ENCODE data around the gene DENND10.
"Not testable (repeated sequence)": the region's sequence is repeated elsewhere in the genome, so short reads cannot be mapped to it uniquely, and the experiment has no call there.

Gene DENND10

DNA sequence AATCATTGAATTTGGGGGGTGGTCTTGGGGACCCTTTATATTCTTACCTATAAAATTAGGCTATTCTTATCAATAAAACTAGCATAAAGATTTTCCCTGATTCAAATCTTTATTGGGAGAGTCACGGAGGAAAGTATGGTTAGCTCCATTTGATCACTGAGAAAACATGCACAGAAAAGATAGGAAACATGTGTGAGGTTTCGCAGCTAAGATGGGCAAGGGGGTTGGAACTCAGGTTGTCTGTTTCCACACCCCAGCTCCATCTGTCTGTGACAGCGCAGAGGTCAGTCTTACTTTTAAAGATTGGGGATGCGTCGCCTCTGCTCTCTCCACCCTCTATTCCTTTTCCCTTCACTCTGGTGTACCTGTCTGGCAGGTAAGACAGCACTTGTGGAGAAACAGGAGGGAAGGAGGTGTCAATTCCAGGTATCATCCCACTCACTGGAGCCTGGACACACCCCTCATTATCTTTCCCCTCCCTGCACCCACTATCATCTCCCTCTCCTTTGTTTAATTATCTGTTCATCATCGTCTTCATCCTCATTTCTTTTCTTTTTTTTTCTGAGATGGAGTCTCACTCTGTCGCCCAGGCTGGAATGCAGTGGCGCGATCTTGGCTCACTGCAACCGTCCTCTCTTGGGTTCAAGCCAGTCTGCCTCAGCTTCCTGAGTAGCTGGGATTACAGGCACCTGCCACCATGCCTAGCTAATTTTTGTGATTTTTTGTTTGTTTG is 2.4 kb upstream of the DENND10 start:
- H3K27me3 ChIP-seq (ENCODE audit: control insufficient read depth in 1 of 2, insufficient read depth in 2 of 2, low read length in 2 of 2): no peaks in the 10 kb centered on the region
- H3K36me3 ChIP-seq (ENCODE audit: insufficient read depth, low read length): no peaks in the 10 kb centered on the region
- H3K4me1 ChIP-seq (ENCODE audit: insufficient read depth, low read length): peaks cover 8% of the 10 kb centered on the region
- H3K4me3 ChIP-seq (ENCODE audit: low read depth in 1 of 2, low read length in 2 of 2): no peak overlapping the region
- no peak overlapping the region for H3K27ac ChIP-seq (ENCODE audit: low read depth, low read length)
- no peaks in the 10 kb centered on the region for H3K9me3 ChIP-seq (ENCODE audit: low read length)
- no peak overlapping the region for H3K9ac ChIP-seq (ENCODE audit: low read length)

DNA sequence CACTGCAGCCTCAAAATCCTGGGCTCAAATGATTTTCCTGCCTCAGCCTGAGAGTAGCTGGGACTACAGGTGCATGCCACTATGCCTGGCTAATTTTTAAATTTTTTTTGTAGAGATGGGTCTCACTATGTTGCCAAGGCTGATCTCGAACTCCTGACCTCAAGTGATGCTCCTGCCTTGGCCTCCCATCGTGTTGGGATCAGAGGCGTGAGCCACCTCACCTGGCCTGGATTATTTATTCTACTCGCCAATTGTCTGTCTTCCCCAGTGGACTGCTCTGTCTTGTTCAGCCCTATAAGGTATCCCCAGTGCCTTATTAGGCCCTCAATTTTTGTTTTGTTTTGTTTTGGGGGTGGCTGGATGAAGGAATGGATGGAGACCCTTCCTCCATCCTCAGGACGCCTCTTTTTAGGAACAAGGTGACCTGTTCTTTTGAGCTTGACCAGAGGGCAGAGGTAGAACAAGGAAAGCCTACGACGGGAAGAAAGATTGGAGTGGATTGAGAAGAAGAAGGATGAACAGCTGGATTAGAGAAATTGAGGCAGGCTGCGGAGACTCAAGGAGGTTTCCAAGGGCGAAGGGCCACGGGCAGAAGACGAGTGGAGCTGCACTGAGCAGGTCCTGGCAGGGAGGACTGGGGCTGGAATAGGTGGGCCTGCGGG is 541 bp upstream of the DENND10 start:
- H3K4me1 ChIP-seq (ENCODE audit: insufficient read depth, low read length): peaks cover 8% of the 10 kb centered on the region
- H3K9ac ChIP-seq (ENCODE audit: low read length): no peak overlapping the region
- H3K27ac ChIP-seq (ENCODE audit: low read depth, low read length): peak overlapping the region; percentile 32
- no peak overlapping the region for H3K4me3 ChIP-seq (ENCODE audit: low read depth in 1 of 2, low read length in 2 of 2)
- no peaks in the 10 kb centered on the region for H3K9me3 ChIP-seq (ENCODE audit: low read length)
- H3K36me3 ChIP-seq (ENCODE audit: insufficient read depth, low read length): peaks cover 4% of the 10 kb centered on the region
- no peaks in the 10 kb centered on the region for H3K27me3 ChIP-seq (ENCODE audit: control insufficient read depth in 1 of 2, insufficient read depth in 2 of 2, low read length in 2 of 2)

GRCh38 chr10:119104654-119105015 is 722 bp downstream of the DENND10 start:
- Histone ChIP-seq H3K9me3 (ENCODE audit: low read length) (no peaks in the 10 kb centered on the region), H3K4me1 (ENCODE audit: insufficient read depth, low read length) (peaks cover 8% of the 10 kb centered on the region), H3K9ac (ENCODE audit: low read length) (no peak overlapping the region), H3K27ac (ENCODE audit: low read depth, low read length) (no peak overlapping the region), H3K4me3 (ENCODE audit: low read depth in 1 of 2, low read length in 2 of 2) (peak overlapping the region; percentile 55 to 61), H3K36me3 (ENCODE audit: insufficient read depth, low read length) (peaks cover 4% of the 10 kb centered on the region), H3K27me3 (ENCODE audit: control insufficient read depth in 1 of 2, insufficient read depth in 2 of 2, low read length in 2 of 2) (no peaks in the 10 kb centered on the region)

- no peak overlapping the region for H3K27ac ChIP-seq (ENCODE audit: low read depth, low read length)
- H3K27me3 ChIP-seq (ENCODE audit: control insufficient read depth in 1 of 2, insufficient read depth in 2 of 2, low read length in 2 of 2): no peaks in the 10 kb centered on the region
- no peaks in the 10 kb centered on the region for H3K9me3 ChIP-seq (ENCODE audit: low read length)
- peaks cover 8% of the 10 kb centered on the region for H3K4me1 ChIP-seq (ENCODE audit: insufficient read depth, low read length)
- H3K36me3 ChIP-seq (ENCODE audit: insufficient read depth, low read length): peaks cover 9% of the 10 kb centered on the region
- H3K9ac ChIP-seq (ENCODE audit: low read length): no peak overlapping the region
- H3K4me3 ChIP-seq (ENCODE audit: low read depth in 1 of 2, low read length in 2 of 2): peak overlapping the region; percentile 55 to 61
These were observed 1.2 kb downstream of the DENND10 start for GRCh38 chr10:119105155-119105554.

DNA sequence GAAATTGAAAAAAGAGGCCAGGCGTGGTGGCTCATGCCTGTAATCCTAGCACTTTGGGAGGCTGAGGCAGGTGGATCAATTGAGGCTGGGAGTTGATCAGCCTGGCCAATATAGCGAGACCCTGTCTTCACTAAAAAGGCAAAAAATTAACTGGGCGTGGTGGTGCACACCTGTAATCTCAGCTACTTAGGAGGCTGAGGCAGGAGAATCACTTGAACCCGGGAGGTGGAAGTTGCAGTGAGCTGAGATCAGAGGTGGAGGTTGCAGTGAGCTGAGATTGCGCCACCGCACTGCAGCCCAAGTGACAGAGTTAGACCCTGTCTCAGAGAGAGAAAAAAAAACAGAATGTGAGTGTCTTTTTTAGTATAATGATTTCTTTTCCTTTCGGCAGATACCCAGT is 2.0 kb downstream of the DENND10 start:
- peaks cover 12% of the 10 kb centered on the region for H3K36me3 ChIP-seq (ENCODE audit: insufficient read depth, low read length)
- H3K4me3 ChIP-seq (ENCODE audit: low read depth in 1 of 2, low read length in 2 of 2); H3K9me3 ChIP-seq (ENCODE audit: low read length); H3K27me3 ChIP-seq (ENCODE audit: control insufficient read depth in 1 of 2, insufficient read depth in 2 of 2, low read length in 2 of 2); H3K9ac ChIP-seq (ENCODE audit: low read length); H3K27ac ChIP-seq (ENCODE audit: low read depth, low read length); H3K4me1 ChIP-seq (ENCODE audit: insufficient read depth, low read length): not testable (repeated sequence)

- not testable (repeated sequence) for H3K9me3 ChIP-seq (ENCODE audit: low read length); H3K27me3 ChIP-seq (ENCODE audit: control insufficient read depth in 1 of 2, insufficient read depth in 2 of 2, low read length in 2 of 2); H3K27ac ChIP-seq (ENCODE audit: low read depth, low read length); H3K4me3 ChIP-seq (ENCODE audit: low read depth in 1 of 2, low read length in 2 of 2); H3K4me1 ChIP-seq (ENCODE audit: insufficient read depth, low read length); H3K9ac ChIP-seq (ENCODE audit: low read length)
- H3K36me3 ChIP-seq (ENCODE audit: insufficient read depth, low read length): peaks cover 17% of the 10 kb centered on the region
These were observed 3.2 kb downstream of the DENND10 start for GRCh38 chr10:119107106-119107505.

DNA sequence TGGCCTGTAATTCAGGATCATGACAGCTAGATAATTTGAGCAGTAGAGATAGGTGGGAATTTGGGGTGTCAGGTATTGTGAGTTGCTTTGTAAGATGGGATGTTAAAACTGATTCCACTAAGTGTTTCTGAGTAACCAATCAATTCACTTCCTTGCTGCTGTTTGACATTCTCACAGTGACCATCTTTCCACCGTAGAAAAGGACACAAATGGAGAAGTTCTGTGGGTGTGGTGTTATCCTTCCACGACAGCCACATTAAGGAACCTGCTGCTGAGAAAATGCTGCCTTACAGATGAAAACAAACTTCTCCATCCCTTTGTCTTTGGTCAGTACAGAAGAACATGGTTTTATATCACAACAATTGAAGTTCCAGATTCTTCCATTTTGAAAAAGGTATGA is 3.9 kb downstream of the DENND10 start:
- not testable (repeated sequence) for H3K9ac ChIP-seq (ENCODE audit: low read length); H3K4me3 ChIP-seq (ENCODE audit: low read depth in 1 of 2, low read length in 2 of 2); H3K9me3 ChIP-seq (ENCODE audit: low read length); H3K27ac ChIP-seq (ENCODE audit: low read depth, low read length); H3K4me1 ChIP-seq (ENCODE audit: insufficient read depth, low read length); H3K27me3 ChIP-seq (ENCODE audit: control insufficient read depth in 1 of 2, insufficient read depth in 2 of 2, low read length in 2 of 2)
- peaks cover 18% of the 10 kb centered on the region for H3K36me3 ChIP-seq (ENCODE audit: insufficient read depth, low read length)

DNA sequence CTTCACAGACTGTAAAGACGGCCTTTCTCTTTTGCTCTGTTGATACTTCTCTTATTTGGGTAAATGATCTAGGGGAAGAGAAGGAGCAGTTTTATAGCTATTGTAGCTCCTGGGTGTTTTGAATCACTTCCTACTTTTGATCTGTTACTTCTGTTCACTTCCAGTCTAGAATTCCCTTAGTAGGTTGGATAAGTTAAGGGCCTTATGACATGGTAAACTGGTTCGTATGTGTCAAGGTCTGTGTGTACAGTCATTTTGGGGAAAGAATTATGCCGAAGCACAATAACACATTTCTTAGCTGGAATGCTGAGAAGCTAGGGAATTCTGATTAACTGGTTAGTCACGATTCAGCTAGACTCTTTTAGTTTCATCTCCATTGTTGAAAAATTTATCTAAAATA is 8.1 kb downstream of the DENND10 start:
- no peaks in the 10 kb centered on the region for H3K27me3 ChIP-seq (ENCODE audit: control insufficient read depth in 1 of 2, insufficient read depth in 2 of 2, low read length in 2 of 2)
- no peak overlapping the region for H3K9ac ChIP-seq (ENCODE audit: low read length)
- H3K4me1 ChIP-seq (ENCODE audit: insufficient read depth, low read length): peaks cover 16% of the 10 kb centered on the region
- H3K36me3 ChIP-seq (ENCODE audit: insufficient read depth, low read length): peaks cover 23% of the 10 kb centered on the region
- no peak overlapping the region for H3K4me3 ChIP-seq (ENCODE audit: low read depth in 1 of 2, low read length in 2 of 2)
- H3K9me3 ChIP-seq (ENCODE audit: low read length): no peaks in the 10 kb centered on the region
- H3K27ac ChIP-seq (ENCODE audit: low read depth, low read length): no peak overlapping the region

DNA sequence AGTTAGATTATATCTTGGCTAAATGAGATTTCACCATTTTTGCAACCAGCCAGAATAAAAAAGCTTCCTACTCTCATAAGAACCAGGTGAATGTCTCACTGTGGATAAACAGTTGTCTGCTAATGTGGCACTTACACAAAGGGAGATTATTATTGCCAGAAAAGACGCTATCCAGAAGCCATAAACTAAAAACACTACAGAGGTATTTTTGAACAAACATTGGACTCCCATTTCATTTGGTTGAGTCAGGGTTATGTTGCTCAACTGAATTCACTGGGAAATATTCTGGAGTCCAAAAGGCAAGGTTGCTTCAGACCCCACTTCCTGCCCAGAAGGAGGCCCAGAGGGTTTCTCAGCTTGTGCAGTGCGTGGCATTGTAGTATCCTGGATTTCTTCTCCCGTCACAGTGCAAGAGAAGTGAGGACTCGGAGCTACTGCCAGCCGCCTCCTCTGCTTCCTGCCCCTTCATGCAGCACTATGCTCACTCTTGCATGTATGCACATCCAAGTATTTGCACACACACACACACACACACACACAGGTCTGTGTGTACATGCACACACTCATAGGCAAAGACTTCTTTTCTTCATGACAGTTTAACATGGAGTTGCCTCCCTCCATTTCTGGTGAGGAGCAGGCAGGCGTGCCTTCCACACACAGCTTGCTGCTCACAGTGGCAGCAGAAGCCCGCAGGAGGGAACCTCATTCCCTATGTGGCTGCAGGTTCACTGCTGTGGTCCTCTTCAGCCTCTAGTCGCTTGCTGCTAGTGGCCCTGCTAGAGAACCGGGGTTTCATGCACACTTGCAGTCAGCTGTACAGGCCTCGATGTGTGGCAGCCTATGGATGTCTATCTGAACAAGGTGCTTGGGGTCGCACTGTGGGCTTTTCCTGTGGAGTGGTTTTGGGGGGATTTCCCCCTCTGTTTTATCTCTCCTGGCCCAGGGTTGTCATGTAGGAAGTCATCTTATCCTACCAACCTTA is 10.1 kb downstream of the DENND10 start:
- H3K9ac ChIP-seq (ENCODE audit: low read length): no peak overlapping the region
- peaks cover 27% of the 10 kb centered on the region for H3K36me3 ChIP-seq (ENCODE audit: insufficient read depth, low read length)
- no peaks in the 10 kb centered on the region for H3K9me3 ChIP-seq (ENCODE audit: low read length)
- H3K4me1 ChIP-seq (ENCODE audit: insufficient read depth, low read length): peaks cover 16% of the 10 kb centered on the region
- H3K27ac ChIP-seq (ENCODE audit: low read depth, low read length): peak overlapping the region; percentile 49
- no peaks in the 10 kb centered on the region for H3K27me3 ChIP-seq (ENCODE audit: control insufficient read depth in 1 of 2, insufficient read depth in 2 of 2, low read length in 2 of 2)
- H3K4me3 ChIP-seq (ENCODE audit: low read depth in 1 of 2, low read length in 2 of 2): no peak overlapping the region

DNA sequence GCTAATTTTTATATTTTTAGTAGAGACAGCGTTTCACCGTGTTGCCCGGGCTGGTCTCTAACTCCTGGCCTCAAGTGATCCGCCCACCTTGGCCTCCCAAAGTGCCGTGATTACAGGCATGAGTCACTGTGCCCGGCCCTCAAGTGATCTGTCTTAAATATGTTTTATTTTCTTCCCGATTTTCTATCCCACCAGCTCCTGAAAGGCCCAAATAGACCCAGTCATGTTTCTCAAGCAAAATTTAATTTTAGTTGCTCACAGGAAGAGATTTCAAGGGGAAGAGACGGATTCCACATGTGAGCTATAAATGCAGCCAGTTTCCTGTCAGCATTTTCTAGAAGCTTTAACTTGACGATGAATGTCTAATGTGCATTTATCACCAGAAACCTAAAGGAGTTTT is 12.0 kb downstream of the DENND10 start:
- Histone ChIP-seq H3K9ac (ENCODE audit: low read length) (no peak overlapping the region), H3K4me3 (ENCODE audit: low read depth in 1 of 2, low read length in 2 of 2) (no peak overlapping the region), H3K27ac (ENCODE audit: low read depth, low read length) (no peak overlapping the region), H3K27me3 (ENCODE audit: control insufficient read depth in 1 of 2, insufficient read depth in 2 of 2, low read length in 2 of 2) (no peaks in the 10 kb centered on the region), H3K9me3 (ENCODE audit: low read length) (no peaks in the 10 kb centered on the region), H3K4me1 (ENCODE audit: insufficient read depth, low read length) (peaks cover 16% of the 10 kb centered on the region), H3K36me3 (ENCODE audit: insufficient read depth, low read length) (peaks cover 28% of the 10 kb centered on the region)

GRCh38 chr10:119116326-119116951 is 12.5 kb downstream of the DENND10 start:
- H3K27ac ChIP-seq (ENCODE audit: low read depth, low read length): no peak overlapping the region
- peaks cover 16% of the 10 kb centered on the region for H3K4me1 ChIP-seq (ENCODE audit: insufficient read depth, low read length)
- peaks cover 29% of the 10 kb centered on the region for H3K36me3 ChIP-seq (ENCODE audit: insufficient read depth, low read length)
- H3K27me3 ChIP-seq (ENCODE audit: control insufficient read depth in 1 of 2, insufficient read depth in 2 of 2, low read length in 2 of 2): no peaks in the 10 kb centered on the region
- H3K4me3 ChIP-seq (ENCODE audit: low read depth in 1 of 2, low read length in 2 of 2): no peak overlapping the region
- no peaks in the 10 kb centered on the region for H3K9me3 ChIP-seq (ENCODE audit: low read length)
- H3K9ac ChIP-seq (ENCODE audit: low read length): no peak overlapping the region
